GM12878 (cell line): ENCODE results near the gene ALG5. TPM values are rescaled to one million over a fixed set of nuclear protein-coding genes. Genes with fewer than 3 reads are reported as not detected.

Source experiments
- CREB1 ChIP-seq: IDR thresholded peaks from 2 replicates; pipeline ENCODE4 v1.6.1; 2012; ENCODE audit warnings: low read depth, mild to moderate bottlenecking, inconsistent platforms
- DPF2 ChIP-seq: fragments of 450-650 bp; IDR thresholded peaks from 2 replicates; pipeline ENCODE4 v1.6.1; 2017; ENCODE audit warnings: mild to moderate bottlenecking
- IKZF1 ChIP-seq: fragments of 450-650 bp; conservative IDR thresholded peaks from 2 replicates; pipeline ENCODE4 v1.6.1; 2017; ENCODE audit warnings: antibody characterized with exemption, mild to moderate bottlenecking
- IKZF2 ChIP-seq, 2 experiments: fragments of 450-650 bp; IDR thresholded peaks; 2 replicates each; pipeline ENCODE4 v1.6.1; 2017; ENCODE audit warnings: mild to moderate bottlenecking in 2 of 2, moderate library complexity in 2 of 2
- JUNB ChIP-seq: IDR thresholded peaks from 2 replicates; pipeline ENCODE4 v1.6.1; 2016; ENCODE audit warnings: antibody characterized with exemption, mild to moderate bottlenecking
- MYC ChIP-seq: IDR thresholded peaks from 2 replicates; pipeline ENCODE4 v1.6.1; 2011; ENCODE audit warnings: mild to moderate bottlenecking, low read length, moderate library complexity, inconsistent platforms; ENCODE audit not compliant: insufficient read depth, insufficient replicate concordance, insufficient read length, severe bottlenecking
- polyA plus RNA-seq, 11 experiments: library from polyadenylated mRNA; depleted of rRNA in 4 of 11; unstranded in 6 of 11; stranded (reverse) in 5 of 11; fragments of >200 nt; fragmentation: Nextera tagmentation in 4 of 11; fragmentation: Illumina TruSeq in 1 of 11; extraction: Ambion mirVana in 4 of 11; extraction: Trizol in 1 of 11; gene quantifications; 1 replicate in 1 of 11; 2 replicates in 10 of 11; pipeline versions ENCODE4 v1.2.1 to v1.2.3, GENCODE V29; 2011 to 2016; ENCODE audit warnings: inconsistent platforms in 2 of 11, missing spikeins in 2 of 11, low read depth in 1 of 11
- total RNA-seq, 4 experiments: library from RNA; depleted of rRNA in 3 of 4; stranded (reverse); fragments of >200 nt in 3 of 4; fragmentation: Illumina TruSeq in 1 of 4; extraction: Trizol in 1 of 4; gene quantifications; 2 replicates each; pipeline versions ENCODE4 v1.2.1 to v1.2.3, GENCODE V29; 2013 to 2021
- TF ChIP-seq, protein P1 (sequence below): fragments of 450-650 bp; IDR thresholded peaks from 2 replicates; pipeline ENCODE4 v1.6.1; 2017; ENCODE audit warnings: mild to moderate bottlenecking
- TF ChIP-seq, protein P2 (sequence below): IDR thresholded peaks from 2 replicates; pipeline ENCODE4 v1.6.1; 2012; ENCODE audit warnings: mild to moderate bottlenecking, low read depth, low read length
- TF ChIP-seq, protein P3 (sequence below): IDR thresholded peaks from 2 replicates; pipeline ENCODE4 v1.6.1; 2011; ENCODE audit warnings: borderline replicate concordance, low read depth, mild to moderate bottlenecking, moderate library complexity, low read length; ENCODE audit not compliant: insufficient read depth, poor library complexity, severe bottlenecking
- TF ChIP-seq, protein P4 (sequence below): fragments of 450-650 bp; IDR thresholded peaks from 2 replicates; pipeline ENCODE4 v1.6.1; 2017; ENCODE audit warnings: mild to moderate bottlenecking, moderate library complexity
- TF ChIP-seq, protein P5 (sequence below): IDR thresholded peaks from 2 replicates; pipeline ENCODE4 v1.6.1; 2011; ENCODE audit warnings: mild to moderate bottlenecking, low read depth, low read length, moderate library complexity; ENCODE audit not compliant: insufficient replicate concordance

The ALG5 gene
- total and polyA plus RNA-seq, 10 of the 15 experiments (the other 5 are each of a cell fraction or from before 2014, with no cell fraction given) = 23.9 to 82.2 (median 42.5) TPM

DNA sequence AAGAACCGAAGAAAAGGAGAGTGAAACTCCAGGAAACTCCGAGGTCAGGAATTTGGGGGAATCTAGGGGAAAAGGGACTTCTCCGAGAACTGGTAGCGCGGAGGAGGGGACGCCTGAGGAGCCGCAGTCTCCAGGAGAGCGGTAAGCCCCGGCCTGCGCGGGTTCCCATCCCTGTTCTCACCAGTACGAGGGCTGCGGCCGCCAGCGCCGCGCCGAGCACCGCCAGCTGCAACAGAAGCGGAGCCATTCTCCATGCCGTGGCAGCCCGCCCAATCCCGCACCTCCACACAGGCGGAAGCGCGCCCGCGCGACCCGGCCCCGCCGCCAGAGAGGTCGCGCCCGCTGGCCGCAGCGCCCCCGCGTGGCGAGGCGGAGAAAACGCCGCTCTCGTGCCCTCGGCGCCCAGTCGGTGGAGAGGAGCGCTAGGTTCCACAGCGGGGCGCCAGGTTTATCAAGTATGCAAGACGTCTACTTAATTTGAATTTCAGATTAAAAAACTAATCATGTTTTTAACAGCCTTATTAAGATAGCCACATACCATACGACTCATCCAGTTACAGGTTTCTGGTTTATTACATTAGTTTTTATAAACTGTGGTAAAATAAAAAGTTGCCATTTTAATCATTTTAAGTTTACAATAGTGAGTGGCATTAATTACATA lies at the start of gene ALG5 (continued):
- TF ChIP-seq, protein P1, sequence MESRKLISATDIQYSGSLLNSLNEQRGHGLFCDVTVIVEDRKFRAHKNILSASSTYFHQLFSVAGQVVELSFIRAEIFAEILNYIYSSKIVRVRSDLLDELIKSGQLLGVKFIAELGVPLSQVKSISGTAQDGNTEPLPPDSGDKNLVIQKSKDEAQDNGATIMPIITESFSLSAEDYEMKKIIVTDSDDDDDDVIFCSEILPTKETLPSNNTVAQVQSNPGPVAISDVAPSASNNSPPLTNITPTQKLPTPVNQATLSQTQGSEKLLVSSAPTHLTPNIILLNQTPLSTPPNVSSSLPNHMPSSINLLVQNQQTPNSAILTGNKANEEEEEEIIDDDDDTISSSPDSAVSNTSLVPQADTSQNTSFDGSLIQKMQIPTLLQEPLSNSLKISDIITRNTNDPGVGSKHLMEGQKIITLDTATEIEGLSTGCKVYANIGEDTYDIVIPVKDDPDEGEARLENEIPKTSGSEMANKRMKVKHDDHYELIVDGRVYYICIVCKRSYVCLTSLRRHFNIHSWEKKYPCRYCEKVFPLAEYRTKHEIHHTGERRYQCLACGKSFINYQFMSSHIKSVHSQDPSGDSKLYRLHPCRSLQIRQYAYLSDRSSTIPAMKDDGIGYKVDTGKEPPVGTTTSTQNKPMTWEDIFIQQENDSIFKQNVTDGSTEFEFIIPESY = no peak
- TF ChIP-seq, protein P2, sequence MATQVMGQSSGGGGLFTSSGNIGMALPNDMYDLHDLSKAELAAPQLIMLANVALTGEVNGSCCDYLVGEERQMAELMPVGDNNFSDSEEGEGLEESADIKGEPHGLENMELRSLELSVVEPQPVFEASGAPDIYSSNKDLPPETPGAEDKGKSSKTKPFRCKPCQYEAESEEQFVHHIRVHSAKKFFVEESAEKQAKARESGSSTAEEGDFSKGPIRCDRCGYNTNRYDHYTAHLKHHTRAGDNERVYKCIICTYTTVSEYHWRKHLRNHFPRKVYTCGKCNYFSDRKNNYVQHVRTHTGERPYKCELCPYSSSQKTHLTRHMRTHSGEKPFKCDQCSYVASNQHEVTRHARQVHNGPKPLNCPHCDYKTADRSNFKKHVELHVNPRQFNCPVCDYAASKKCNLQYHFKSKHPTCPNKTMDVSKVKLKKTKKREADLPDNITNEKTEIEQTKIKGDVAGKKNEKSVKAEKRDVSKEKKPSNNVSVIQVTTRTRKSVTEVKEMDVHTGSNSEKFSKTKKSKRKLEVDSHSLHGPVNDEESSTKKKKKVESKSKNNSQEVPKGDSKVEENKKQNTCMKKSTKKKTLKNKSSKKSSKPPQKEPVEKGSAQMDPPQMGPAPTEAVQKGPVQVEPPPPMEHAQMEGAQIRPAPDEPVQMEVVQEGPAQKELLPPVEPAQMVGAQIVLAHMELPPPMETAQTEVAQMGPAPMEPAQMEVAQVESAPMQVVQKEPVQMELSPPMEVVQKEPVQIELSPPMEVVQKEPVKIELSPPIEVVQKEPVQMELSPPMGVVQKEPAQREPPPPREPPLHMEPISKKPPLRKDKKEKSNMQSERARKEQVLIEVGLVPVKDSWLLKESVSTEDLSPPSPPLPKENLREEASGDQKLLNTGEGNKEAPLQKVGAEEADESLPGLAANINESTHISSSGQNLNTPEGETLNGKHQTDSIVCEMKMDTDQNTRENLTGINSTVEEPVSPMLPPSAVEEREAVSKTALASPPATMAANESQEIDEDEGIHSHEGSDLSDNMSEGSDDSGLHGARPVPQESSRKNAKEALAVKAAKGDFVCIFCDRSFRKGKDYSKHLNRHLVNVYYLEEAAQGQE = 0 out of 2 replicates have a peak, but pooled peaks have one; percentile 5
- TF ChIP-seq IKZF2 (IDR thresholded peaks at IDR 0.05) = peak in 1 of 2 experiments; percentile 21; a peak in 1 of 4 replicates
- TF ChIP-seq JUNB = no peak
- TF ChIP-seq DPF2 = peak; percentile 48; the same call in 1 of the 2 replicates
- TF ChIP-seq, protein P3, sequence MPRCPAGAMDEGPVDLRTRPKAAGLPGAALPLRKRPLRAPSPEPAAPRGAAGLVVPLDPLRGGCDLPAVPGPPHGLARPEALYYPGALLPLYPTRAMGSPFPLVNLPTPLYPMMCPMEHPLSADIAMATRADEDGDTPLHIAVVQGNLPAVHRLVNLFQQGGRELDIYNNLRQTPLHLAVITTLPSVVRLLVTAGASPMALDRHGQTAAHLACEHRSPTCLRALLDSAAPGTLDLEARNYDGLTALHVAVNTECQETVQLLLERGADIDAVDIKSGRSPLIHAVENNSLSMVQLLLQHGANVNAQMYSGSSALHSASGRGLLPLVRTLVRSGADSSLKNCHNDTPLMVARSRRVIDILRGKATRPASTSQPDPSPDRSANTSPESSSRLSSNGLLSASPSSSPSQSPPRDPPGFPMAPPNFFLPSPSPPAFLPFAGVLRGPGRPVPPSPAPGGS = no peak
- peak; percentile 84 for TF ChIP-seq IKZF1
- peak; percentile 24; the same call in 1 of the 2 replicates for TF ChIP-seq CREB1
- TF ChIP-seq, protein P4, sequence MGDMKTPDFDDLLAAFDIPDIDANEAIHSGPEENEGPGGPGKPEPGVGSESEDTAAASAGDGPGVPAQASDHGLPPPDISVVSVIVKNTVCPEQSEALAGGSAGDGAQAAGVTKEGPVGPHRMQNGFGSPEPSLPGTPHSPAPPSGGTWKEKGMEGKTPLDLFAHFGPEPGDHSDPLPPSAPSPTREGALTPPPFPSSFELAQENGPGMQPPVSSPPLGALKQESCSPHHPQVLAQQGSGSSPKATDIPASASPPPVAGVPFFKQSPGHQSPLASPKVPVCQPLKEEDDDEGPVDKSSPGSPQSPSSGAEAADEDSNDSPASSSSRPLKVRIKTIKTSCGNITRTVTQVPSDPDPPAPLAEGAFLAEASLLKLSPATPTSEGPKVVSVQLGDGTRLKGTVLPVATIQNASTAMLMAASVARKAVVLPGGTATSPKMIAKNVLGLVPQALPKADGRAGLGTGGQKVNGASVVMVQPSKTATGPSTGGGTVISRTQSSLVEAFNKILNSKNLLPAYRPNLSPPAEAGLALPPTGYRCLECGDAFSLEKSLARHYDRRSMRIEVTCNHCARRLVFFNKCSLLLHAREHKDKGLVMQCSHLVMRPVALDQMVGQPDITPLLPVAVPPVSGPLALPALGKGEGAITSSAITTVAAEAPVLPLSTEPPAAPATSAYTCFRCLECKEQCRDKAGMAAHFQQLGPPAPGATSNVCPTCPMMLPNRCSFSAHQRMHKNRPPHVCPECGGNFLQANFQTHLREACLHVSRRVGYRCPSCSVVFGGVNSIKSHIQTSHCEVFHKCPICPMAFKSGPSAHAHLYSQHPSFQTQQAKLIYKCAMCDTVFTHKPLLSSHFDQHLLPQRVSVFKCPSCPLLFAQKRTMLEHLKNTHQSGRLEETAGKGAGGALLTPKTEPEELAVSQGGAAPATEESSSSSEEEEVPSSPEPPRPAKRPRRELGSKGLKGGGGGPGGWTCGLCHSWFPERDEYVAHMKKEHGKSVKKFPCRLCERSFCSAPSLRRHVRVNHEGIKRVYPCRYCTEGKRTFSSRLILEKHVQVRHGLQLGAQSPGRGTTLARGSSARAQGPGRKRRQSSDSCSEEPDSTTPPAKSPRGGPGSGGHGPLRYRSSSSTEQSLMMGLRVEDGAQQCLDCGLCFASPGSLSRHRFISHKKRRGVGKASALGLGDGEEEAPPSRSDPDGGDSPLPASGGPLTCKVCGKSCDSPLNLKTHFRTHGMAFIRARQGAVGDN = peak; percentile 90
- TF ChIP-seq, protein P5, sequence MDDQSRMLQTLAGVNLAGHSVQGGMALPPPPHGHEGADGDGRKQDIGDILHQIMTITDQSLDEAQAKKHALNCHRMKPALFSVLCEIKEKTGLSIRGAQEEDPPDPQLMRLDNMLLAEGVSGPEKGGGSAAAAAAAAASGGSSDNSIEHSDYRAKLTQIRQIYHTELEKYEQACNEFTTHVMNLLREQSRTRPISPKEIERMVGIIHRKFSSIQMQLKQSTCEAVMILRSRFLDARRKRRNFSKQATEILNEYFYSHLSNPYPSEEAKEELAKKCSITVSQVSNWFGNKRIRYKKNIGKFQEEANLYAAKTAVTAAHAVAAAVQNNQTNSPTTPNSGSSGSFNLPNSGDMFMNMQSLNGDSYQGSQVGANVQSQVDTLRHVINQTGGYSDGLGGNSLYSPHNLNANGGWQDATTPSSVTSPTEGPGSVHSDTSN = no peak
- peak; percentile 64 for TF ChIP-seq MYC
